ENCODE data around the gene HIPK1.

- no peak for TF ChIP-seq GATA2 (IDR thresholded peaks at IDR 0.05; ENCODE audit: low read depth, low read length)
- TF ChIP-seq GATA3 (IDR thresholded peaks at IDR 0.05; ENCODE audit: low read depth, low read length), result no peak
Measured at GRCh38 chr1:113990961-113991360, 61.8 kb downstream of the HIPK1 start.

Data from SH-SY5Y (cell line).